ENCODE measurements around the gene RTN4IP1. TPM values are rescaled to one million over a fixed set of nuclear protein-coding genes. Genes with fewer than 3 reads are reported as not detected.

The RTN4IP1 gene
- total RNA-seq, 1 experiment from 2014 or later, result 11.2 TPM

DNA sequence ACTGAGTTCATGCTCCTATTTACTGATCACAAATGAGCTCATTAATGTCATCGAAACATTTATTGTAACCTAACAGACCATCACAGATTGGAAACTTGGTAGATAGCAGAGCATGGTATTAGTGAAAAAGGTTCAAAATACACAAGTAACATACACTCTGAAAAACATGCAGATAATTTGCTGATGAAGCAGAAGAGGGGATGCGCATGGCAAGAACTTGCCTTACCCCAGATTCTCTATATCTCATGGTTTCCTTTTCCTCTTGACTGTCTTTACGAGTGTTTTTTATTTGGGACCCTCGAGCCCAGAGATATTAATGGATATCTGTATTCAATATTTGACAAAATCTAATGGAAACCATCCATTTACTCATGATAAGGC lies 37.7 kb upstream of the RTN4IP1 start:
- Mint-ChIP-seq H3K4me1 (ENCODE audit: low read depth, unreplicated experiment) (no peaks in the 10 kb centered on the region), H3K9me3 (ENCODE audit: unreplicated experiment) (no peaks in the 10 kb centered on the region), H3K27me3 (ENCODE audit: insufficient read depth, unreplicated experiment) (no peaks in the 10 kb centered on the region), H3K4me3 (ENCODE audit: unreplicated experiment) (no peak overlapping the region), H3K27ac (ENCODE audit: unreplicated experiment) (no peak overlapping the region), H3K36me3 (ENCODE audit: insufficient read depth, unreplicated experiment) (peaks cover 7% of the 10 kb centered on the region)
- H3K4me1 ChIP-seq, result no peaks in the 10 kb centered on the region
- BruUV-seq (replicated peaks), result no TSS peak
- TF ChIP-seq CTCF (IDR thresholded peaks at IDR 0.05; ENCODE audit: insufficient read depth in 1 of 2, low read depth in 1 of 2, low read length in 1 of 2, severe bottlenecking in 1 of 2, unreplicated experiment in 1 of 2), result no peak
- CTCF ChIA-PET, result no interaction called here
- no peaks in the 10 kb centered on the region; the same call in 1 of the 2 replicates for H3K36me3 ChIP-seq (ENCODE audit: control insufficient read depth, insufficient read depth, low read length)
- POLR2A ChIA-PET, result interaction anchor here (0.6 kb wide), 1 partner anchor 9 kb away, joined by 19 read pairs; no protein-coding TSS in a partner anchor
- no peak for DNase-seq
- H3K4me3 ChIP-seq (ENCODE audit: low read depth, low read length), result no peak overlapping the region
- no peaks in the 10 kb centered on the region for H3K27me3 ChIP-seq (replicated peaks; ENCODE audit: control insufficient read depth, insufficient read depth, low read length)
- H3K9me3 ChIP-seq, result no peaks in the 10 kb centered on the region
- intact Hi-C loops (cut with micrococcal nuclease; ENCODE audit: unreplicated experiment), result no loop called here

GRCh38 chr6:106666282-106667021 lies 37.2 kb upstream of the RTN4IP1 start:
- POLR2A ChIA-PET, result interaction anchor here (0.6 kb wide), 1 partner anchor 10 kb away, joined by 19 read pairs; no protein-coding TSS in a partner anchor
- no peaks in the 10 kb centered on the region for H3K9me3 Mint-ChIP-seq (ENCODE audit: unreplicated experiment)
- no peak overlapping the region for H3K4me3 Mint-ChIP-seq (ENCODE audit: unreplicated experiment)
- peaks cover 8% of the 10 kb centered on the region for H3K36me3 Mint-ChIP-seq (ENCODE audit: insufficient read depth, unreplicated experiment)
- Histone ChIP-seq H3K27me3 (replicated peaks; ENCODE audit: control insufficient read depth, insufficient read depth, low read length) (no peaks in the 10 kb centered on the region), H3K36me3 (ENCODE audit: control insufficient read depth, insufficient read depth, low read length) (no peaks in the 10 kb centered on the region; the same call in 1 of the 2 replicates), H3K4me1 (no peaks in the 10 kb centered on the region), H3K4me3 (ENCODE audit: low read depth, low read length) (no peak overlapping the region), H3K9me3 (no peaks in the 10 kb centered on the region)
- H3K27ac Mint-ChIP-seq (ENCODE audit: unreplicated experiment), result no peak overlapping the region
- TF ChIP-seq CTCF (IDR thresholded peaks at IDR 0.05; ENCODE audit: insufficient read depth in 1 of 2, low read depth in 1 of 2, low read length in 1 of 2, severe bottlenecking in 1 of 2, unreplicated experiment in 1 of 2), result no peak
- no TSS peak for BruUV-seq (replicated peaks)
- CTCF ChIA-PET, result no interaction called here
- intact Hi-C loops (cut with micrococcal nuclease; ENCODE audit: unreplicated experiment), result no loop called here
- DNase-seq, result no peak
- no peaks in the 10 kb centered on the region for H3K4me1 Mint-ChIP-seq (ENCODE audit: low read depth, unreplicated experiment)
- H3K27me3 Mint-ChIP-seq (ENCODE audit: insufficient read depth, unreplicated experiment), result no peaks in the 10 kb centered on the region

DNA sequence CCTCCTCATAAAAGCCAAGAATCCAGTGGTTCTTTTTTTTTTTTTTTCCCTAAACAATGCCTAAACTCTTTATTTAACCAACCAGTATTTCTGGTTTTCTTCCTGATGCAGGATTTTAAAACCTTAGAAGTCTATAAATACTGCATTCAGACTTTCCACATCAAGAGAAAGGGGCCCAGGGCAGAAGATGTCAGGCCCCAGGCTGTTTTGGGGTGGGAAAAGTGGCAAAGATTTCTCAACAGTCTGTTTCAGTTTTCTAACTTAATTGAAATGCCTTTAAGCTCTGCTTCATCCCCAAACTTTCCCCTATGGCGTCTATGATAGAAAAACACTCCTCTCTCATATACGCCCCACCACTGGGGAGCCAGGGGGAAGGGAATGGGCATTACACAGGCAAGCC lies 33.2 kb upstream of the RTN4IP1 start:
- H3K27me3 ChIP-seq (replicated peaks; ENCODE audit: control insufficient read depth, insufficient read depth, low read length), result no peaks in the 10 kb centered on the region

More for the DNA sequence above, 33.2 kb upstream of the RTN4IP1 start:
- Mint-ChIP-seq H3K36me3 (ENCODE audit: insufficient read depth, unreplicated experiment) (peaks cover 43% of the 10 kb centered on the region), H3K27ac (ENCODE audit: unreplicated experiment) (no peak overlapping the region), H3K27me3 (ENCODE audit: insufficient read depth, unreplicated experiment) (no peaks in the 10 kb centered on the region), H3K9me3 (ENCODE audit: unreplicated experiment) (peaks cover 16% of the 10 kb centered on the region), H3K4me1 (ENCODE audit: low read depth, unreplicated experiment) (no peaks in the 10 kb centered on the region), H3K4me3 (ENCODE audit: unreplicated experiment) (no peak overlapping the region)
- Histone ChIP-seq H3K9me3 (peaks cover 10% of the 10 kb centered on the region), H3K36me3 (ENCODE audit: control insufficient read depth, insufficient read depth, low read length) (no peaks in the 10 kb centered on the region; the same call in 1 of the 2 replicates), H3K4me1 (no peaks in the 10 kb centered on the region), H3K4me3 (ENCODE audit: low read depth, low read length) (no peak overlapping the region)
- ChIA-PET POLR2A (no interaction called here), CTCF (no interaction called here)
- DNase-seq, result peak in 1 of 2 experiments; percentile 32
- TF ChIP-seq CTCF (IDR thresholded peaks at IDR 0.05; ENCODE audit: insufficient read depth in 1 of 2, low read depth in 1 of 2, low read length in 1 of 2, severe bottlenecking in 1 of 2, unreplicated experiment in 1 of 2), result no peak
- intact Hi-C loops (cut with micrococcal nuclease; ENCODE audit: unreplicated experiment), result no loop called here
- no TSS peak for BruUV-seq (replicated peaks)
